PFSK-1 (cell line): ENCODE results near the gene RHOF.

Experiments
- POLR2AphosphoS5 ChIP-seq: IDR thresholded peaks from 2 replicates; pipeline ENCODE4 v1.6.1; 2012; ENCODE audit warnings: low read depth, mild to moderate bottlenecking, control low read depth, low read length, moderate library complexity
- TAF1 ChIP-seq: IDR thresholded peaks from 2 replicates; pipeline ENCODE4 v1.6.1; 2012; ENCODE audit warnings: low read length, control low read depth, borderline replicate concordance; ENCODE audit not compliant: insufficient read depth

GRCh38 chr12:121774968-121775474, 18.5 kb downstream of the RHOF start:
- no peak for TF ChIP-seq TAF1
- TF ChIP-seq POLR2AphosphoS5: no peak
